ENCODE measurements around the gene MICAL3. TPM values are rescaled to one million over a fixed set of nuclear protein-coding genes. Genes with fewer than 3 reads are reported as not detected.
"Not testable (repeated sequence)": the region's sequence is repeated elsewhere in the genome, so short reads cannot be mapped to it uniquely, and the experiment has no call there.

MICAL3 gene, protein sequence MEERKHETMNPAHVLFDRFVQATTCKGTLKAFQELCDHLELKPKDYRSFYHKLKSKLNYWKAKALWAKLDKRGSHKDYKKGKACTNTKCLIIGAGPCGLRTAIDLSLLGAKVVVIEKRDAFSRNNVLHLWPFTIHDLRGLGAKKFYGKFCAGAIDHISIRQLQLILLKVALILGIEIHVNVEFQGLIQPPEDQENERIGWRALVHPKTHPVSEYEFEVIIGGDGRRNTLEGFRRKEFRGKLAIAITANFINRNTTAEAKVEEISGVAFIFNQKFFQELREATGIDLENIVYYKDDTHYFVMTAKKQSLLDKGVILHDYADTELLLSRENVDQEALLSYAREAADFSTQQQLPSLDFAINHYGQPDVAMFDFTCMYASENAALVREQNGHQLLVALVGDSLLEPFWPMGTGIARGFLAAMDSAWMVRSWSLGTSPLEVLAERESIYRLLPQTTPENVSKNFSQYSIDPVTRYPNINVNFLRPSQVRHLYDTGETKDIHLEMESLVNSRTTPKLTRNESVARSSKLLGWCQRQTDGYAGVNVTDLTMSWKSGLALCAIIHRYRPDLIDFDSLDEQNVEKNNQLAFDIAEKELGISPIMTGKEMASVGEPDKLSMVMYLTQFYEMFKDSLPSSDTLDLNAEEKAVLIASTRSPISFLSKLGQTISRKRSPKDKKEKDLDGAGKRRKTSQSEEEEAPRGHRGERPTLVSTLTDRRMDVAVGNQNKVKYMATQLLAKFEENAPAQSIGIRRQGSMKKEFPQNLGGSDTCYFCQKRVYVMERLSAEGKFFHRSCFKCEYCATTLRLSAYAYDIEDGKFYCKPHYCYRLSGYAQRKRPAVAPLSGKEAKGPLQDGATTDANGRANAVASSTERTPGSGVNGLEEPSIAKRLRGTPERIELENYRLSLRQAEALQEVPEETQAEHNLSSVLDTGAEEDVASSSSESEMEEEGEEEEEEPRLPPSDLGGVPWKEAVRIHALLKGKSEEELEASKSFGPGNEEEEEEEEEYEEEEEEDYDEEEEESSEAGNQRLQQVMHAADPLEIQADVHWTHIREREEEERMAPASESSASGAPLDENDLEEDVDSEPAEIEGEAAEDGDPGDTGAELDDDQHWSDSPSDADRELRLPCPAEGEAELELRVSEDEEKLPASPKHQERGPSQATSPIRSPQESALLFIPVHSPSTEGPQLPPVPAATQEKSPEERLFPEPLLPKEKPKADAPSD (N-terminal part only)
- polyA plus RNA-seq (2013), result 18.1 and 20.6 TPM in 2 replicates

DNA sequence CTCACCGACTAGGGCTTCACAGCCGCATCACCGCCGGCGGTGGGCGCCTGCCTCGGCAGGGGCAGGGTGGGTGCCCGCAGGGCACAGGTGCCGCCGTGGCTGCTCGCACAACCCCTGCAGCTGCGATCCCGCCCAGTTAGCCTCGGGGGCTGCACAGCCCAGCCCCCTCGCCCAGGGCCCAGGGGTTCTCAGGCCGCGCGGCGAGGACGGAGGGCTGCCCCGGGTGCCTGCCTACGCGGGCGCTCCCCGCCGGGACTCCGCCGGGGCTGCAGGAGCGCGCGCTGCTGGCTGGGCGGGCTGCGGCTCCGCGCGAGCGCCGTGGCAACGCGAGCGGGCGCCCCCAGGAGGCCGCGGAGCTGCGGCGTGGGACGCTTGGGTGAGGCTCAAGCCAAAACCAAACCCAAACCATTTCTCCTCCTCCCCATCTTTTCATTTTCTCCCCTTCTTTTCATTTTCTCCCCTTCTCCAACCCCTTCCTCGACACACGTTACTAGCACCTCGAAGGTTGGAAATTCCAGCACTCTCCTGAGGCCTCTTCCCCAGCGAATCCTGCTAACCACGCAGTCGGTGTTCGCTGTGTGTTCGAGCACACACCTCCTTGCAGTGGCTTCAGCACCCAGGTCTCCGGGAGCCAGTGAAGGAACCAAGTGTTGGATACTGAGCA, at the start of gene MICAL3:
TSS of gene MICAL3 (minus strand) at position 286 of the 664 bp plus-strand sequence. CDS start 117,749 bp downstream, outside the sequence.
- H3K4me3 ChIP-seq (ENCODE audit: low read depth, low read length), result peak within 1 kb of the TSS; percentile 68
- H2AK5ac ChIP-seq (ENCODE audit: low read length), result no peak within 1 kb of the TSS
- no peaks in the 10 kb centered on the region for H3K36me3 ChIP-seq (ENCODE audit: control insufficient read depth in 1 of 2, insufficient read depth in 2 of 2, low read length in 2 of 2)
- H4K91ac ChIP-seq (ENCODE audit: low read depth, low read length), result no peak within 1 kb of the TSS
- H3K79me1 ChIP-seq (ENCODE audit: low read length), result no peaks in the 10 kb centered on the region
- peaks cover 4 to 12% of the 10 kb centered on the region in 2 experiments for H3K4me1 ChIP-seq (ENCODE audit: control insufficient read depth in 1 of 2, insufficient read depth in 2 of 2, low read length in 2 of 2)
- H4K8ac ChIP-seq (ENCODE audit: low read depth, low read length), result no peak within 1 kb of the TSS
- H3K14ac ChIP-seq (ENCODE audit: low read length), result no peak within 1 kb of the TSS
- no peak within 1 kb of the TSS for H3K9ac ChIP-seq (ENCODE audit: low read length)
- H2BK12ac ChIP-seq (ENCODE audit: low read length), result no peak within 1 kb of the TSS
- H4K12ac ChIP-seq (ENCODE audit: low read depth, low read length), result no peak within 1 kb of the TSS
- no peak within 1 kb of the TSS for H3K27ac ChIP-seq (ENCODE audit: low read depth, low read length)
- H2BK120ac ChIP-seq (ENCODE audit: insufficient read depth, low read length, poor library complexity), result no peak within 1 kb of the TSS
- DNase-seq, result peak; percentile 47 to 84
- no peak within 1 kb of the TSS for H2BK5ac ChIP-seq (ENCODE audit: low read depth, low read length, poor library complexity)
- whole genome bisulfite sequencing (ENCODE audit: extremely low coverage, insufficient coverage, insufficient read length), result 100% methylated on average over 2 of the region's 56 CpGs
- H3K23ac ChIP-seq (ENCODE audit: low read length), result peak within 1 kb of the TSS; percentile 78
- peak within 1 kb of the TSS; percentile 82 for H2AFZ ChIP-seq (ENCODE audit: insufficient read depth, low read length, poor library complexity)
- H3K18ac ChIP-seq (ENCODE audit: low read length), result no peak within 1 kb of the TSS
- H3K9me3 ChIP-seq (ENCODE audit: insufficient read depth, low read depth, low read length), result no peaks in the 10 kb centered on the region
- no peak within 1 kb of the TSS for H3K4ac ChIP-seq (ENCODE audit: low read depth, low read length)
- H3K4me2 ChIP-seq (ENCODE audit: low read length), result peak within 1 kb of the TSS; percentile 94
- no peaks in the 10 kb centered on the region for H3K79me2 ChIP-seq (ENCODE audit: control insufficient read depth, insufficient read depth, low read length, poor library complexity)
- peaks cover 10% of the 10 kb centered on the region for H3K27me3 ChIP-seq (ENCODE audit: insufficient read depth, low read length)

GRCh38 chr22:18073927-18074326, 49.6 kb upstream of the MICAL3 start:
- not testable (repeated sequence) for H3K9me3 ChIP-seq (ENCODE audit: insufficient read depth, low read depth, low read length); H3K4me2 ChIP-seq (ENCODE audit: low read length); H2BK120ac ChIP-seq (ENCODE audit: insufficient read depth, low read length, poor library complexity); H4K8ac ChIP-seq (ENCODE audit: low read depth, low read length); H4K12ac ChIP-seq (ENCODE audit: low read depth, low read length); H3K36me3 ChIP-seq (ENCODE audit: control insufficient read depth in 1 of 2, insufficient read depth in 2 of 2, low read length in 2 of 2); H2BK5ac ChIP-seq (ENCODE audit: low read depth, low read length, poor library complexity); H4K91ac ChIP-seq (ENCODE audit: low read depth, low read length); H3K27ac ChIP-seq (ENCODE audit: low read depth, low read length); H3K79me2 ChIP-seq (ENCODE audit: control insufficient read depth, insufficient read depth, low read length, poor library complexity); H2AK5ac ChIP-seq (ENCODE audit: low read length); H3K4ac ChIP-seq (ENCODE audit: low read depth, low read length); H2AFZ ChIP-seq (ENCODE audit: insufficient read depth, low read length, poor library complexity); H3K14ac ChIP-seq (ENCODE audit: low read length); H3K4me3 ChIP-seq (ENCODE audit: low read depth, low read length); H3K18ac ChIP-seq (ENCODE audit: low read length); H3K23ac ChIP-seq (ENCODE audit: low read length); DNase-seq; H3K9ac ChIP-seq (ENCODE audit: low read length); H2BK12ac ChIP-seq (ENCODE audit: low read length); H3K27me3 ChIP-seq (ENCODE audit: insufficient read depth, low read length); H3K79me1 ChIP-seq (ENCODE audit: low read length)
- H3K4me1 ChIP-seq (ENCODE audit: control insufficient read depth in 1 of 2, insufficient read depth in 2 of 2, low read length in 2 of 2), result peaks cover 10% of the 10 kb centered on the region in 2 experiments
- no CpG with 5 or more reads among the region's 4 CpGs for WGBS (ENCODE audit: extremely low coverage, insufficient coverage, insufficient read length)

GRCh38 chr22:18073467-18073866, 49.1 kb upstream of the MICAL3 start:
- Histone ChIP-seq H3K23ac (ENCODE audit: low read length) (no peak overlapping the region), H3K79me1 (ENCODE audit: low read length) (peaks cover 7% of the 10 kb centered on the region), H2BK12ac (ENCODE audit: low read length) (no peak overlapping the region), H3K27ac (ENCODE audit: low read depth, low read length) (no peak overlapping the region), H2BK5ac (ENCODE audit: low read depth, low read length, poor library complexity) (no peak overlapping the region), H2AK5ac (ENCODE audit: low read length) (no peak overlapping the region), H3K9ac (ENCODE audit: low read length) (no peak overlapping the region), H3K14ac (ENCODE audit: low read length) (no peak overlapping the region), H3K79me2 (ENCODE audit: control insufficient read depth, insufficient read depth, low read length, poor library complexity) (peaks cover 6% of the 10 kb centered on the region), H3K4me3 (ENCODE audit: low read depth, low read length) (no peak overlapping the region), H3K27me3 (ENCODE audit: insufficient read depth, low read length) (no peaks in the 10 kb centered on the region), H2AFZ (ENCODE audit: insufficient read depth, low read length, poor library complexity) (no peak overlapping the region), H2BK120ac (ENCODE audit: insufficient read depth, low read length, poor library complexity) (no peak overlapping the region), H4K91ac (ENCODE audit: low read depth, low read length) (no peak overlapping the region), H3K18ac (ENCODE audit: low read length) (no peak overlapping the region), H4K12ac (ENCODE audit: low read depth, low read length) (no peak overlapping the region), H3K4me1 (ENCODE audit: control insufficient read depth in 1 of 2, insufficient read depth in 2 of 2, low read length in 2 of 2) (peaks cover 7 to 9% of the 10 kb centered on the region in 2 experiments), H3K4ac (ENCODE audit: low read depth, low read length) (no peak overlapping the region), H3K4me2 (ENCODE audit: low read length) (no peak overlapping the region), H4K8ac (ENCODE audit: low read depth, low read length) (no peak overlapping the region), H3K36me3 (ENCODE audit: control insufficient read depth in 1 of 2, insufficient read depth in 2 of 2, low read length in 2 of 2) (no peaks in the 10 kb centered on the region), H3K9me3 (ENCODE audit: insufficient read depth, low read depth, low read length) (peaks cover 1% of the 10 kb centered on the region)
- no peak for DNase-seq
- WGBS (ENCODE audit: extremely low coverage, insufficient coverage, insufficient read length), result no CpG with 5 or more reads among the region's 2 CpGs

DNA sequence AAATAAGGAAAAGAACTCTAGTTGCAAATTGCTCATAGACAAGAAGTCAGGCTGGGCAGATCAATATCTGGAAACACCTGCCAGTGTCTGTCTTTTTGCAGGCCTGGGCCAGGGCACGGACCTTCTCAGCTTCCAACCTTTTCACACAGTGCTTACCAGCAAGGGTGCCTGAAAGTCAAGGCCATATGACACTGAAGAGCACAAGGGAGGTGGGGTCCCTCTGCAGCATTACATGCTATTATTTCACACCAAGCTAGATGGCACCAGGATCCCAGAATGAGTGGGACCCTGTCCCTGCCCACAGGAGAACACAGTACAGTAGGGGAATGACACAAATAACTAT, 47.6 kb upstream of the MICAL3 start:
- H3K79me1 ChIP-seq (ENCODE audit: low read length), result peaks cover 5% of the 10 kb centered on the region
- H3K4me2 ChIP-seq (ENCODE audit: low read length), result no peak overlapping the region
- no peak overlapping the region for H2AFZ ChIP-seq (ENCODE audit: insufficient read depth, low read length, poor library complexity)
- no peak overlapping the region for H3K9ac ChIP-seq (ENCODE audit: low read length)
- H3K79me2 ChIP-seq (ENCODE audit: control insufficient read depth, insufficient read depth, low read length, poor library complexity), result no peaks in the 10 kb centered on the region
- no peak overlapping the region for H3K27ac ChIP-seq (ENCODE audit: low read depth, low read length)
- H3K4me1 ChIP-seq (ENCODE audit: control insufficient read depth in 1 of 2, insufficient read depth in 2 of 2, low read length in 2 of 2), result peaks cover 13% of the 10 kb centered on the region in 2 experiments
- H2BK12ac ChIP-seq (ENCODE audit: low read length), result no peak overlapping the region
- H3K18ac ChIP-seq (ENCODE audit: low read length), result no peak overlapping the region
- H3K27me3 ChIP-seq (ENCODE audit: insufficient read depth, low read length), result no peaks in the 10 kb centered on the region
- WGBS (ENCODE audit: extremely low coverage, insufficient coverage, insufficient read length), result no CpG with 5 or more reads among the region's 1 CpG
- H2BK120ac ChIP-seq (ENCODE audit: insufficient read depth, low read length, poor library complexity), result no peak overlapping the region
- no peak overlapping the region for H2BK5ac ChIP-seq (ENCODE audit: low read depth, low read length, poor library complexity)
- no peak overlapping the region for H4K8ac ChIP-seq (ENCODE audit: low read depth, low read length)
- H4K91ac ChIP-seq (ENCODE audit: low read depth, low read length), result no peak overlapping the region
- no peak overlapping the region for H3K23ac ChIP-seq (ENCODE audit: low read length)
- no peak overlapping the region for H3K4ac ChIP-seq (ENCODE audit: low read depth, low read length)
- H3K14ac ChIP-seq (ENCODE audit: low read length), result no peak overlapping the region
- no peak for DNase-seq
- H3K4me3 ChIP-seq (ENCODE audit: low read depth, low read length), result no peak overlapping the region
- no peak overlapping the region for H4K12ac ChIP-seq (ENCODE audit: low read depth, low read length)
- H3K9me3 ChIP-seq (ENCODE audit: insufficient read depth, low read depth, low read length), result peaks cover 1% of the 10 kb centered on the region
- no peaks in the 10 kb centered on the region for H3K36me3 ChIP-seq (ENCODE audit: control insufficient read depth in 1 of 2, insufficient read depth in 2 of 2, low read length in 2 of 2)
- no peak overlapping the region for H2AK5ac ChIP-seq (ENCODE audit: low read length)
